Measurements from ENCODE around the gene PSME3.
A peak's percentile ranks its signal among the peaks of the same experiment; 100 is the strongest.

DNA sequence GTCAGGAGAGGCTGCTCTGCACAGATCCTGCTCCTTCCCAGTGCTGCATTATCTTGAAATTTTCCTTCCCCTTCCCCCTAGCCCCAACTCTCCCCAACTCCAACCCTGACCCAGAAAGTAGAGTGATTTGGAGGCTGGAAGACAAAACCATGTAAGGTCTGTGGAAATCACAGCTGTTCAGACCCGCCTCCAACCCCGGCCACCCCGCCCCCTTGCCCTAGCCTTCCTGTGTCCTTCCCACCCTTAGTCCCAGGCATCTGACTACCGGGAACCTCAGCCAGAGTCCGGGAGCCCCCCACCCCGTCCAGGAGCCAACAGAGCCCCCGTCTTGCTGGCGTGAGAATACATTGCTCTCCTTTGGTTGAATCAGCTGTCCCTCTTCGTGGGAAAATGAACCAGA lies 17.8 kb downstream of the PSME3 start, which contains the start of gene AOC3:
- TF ChIP-seq, protein P1, sequence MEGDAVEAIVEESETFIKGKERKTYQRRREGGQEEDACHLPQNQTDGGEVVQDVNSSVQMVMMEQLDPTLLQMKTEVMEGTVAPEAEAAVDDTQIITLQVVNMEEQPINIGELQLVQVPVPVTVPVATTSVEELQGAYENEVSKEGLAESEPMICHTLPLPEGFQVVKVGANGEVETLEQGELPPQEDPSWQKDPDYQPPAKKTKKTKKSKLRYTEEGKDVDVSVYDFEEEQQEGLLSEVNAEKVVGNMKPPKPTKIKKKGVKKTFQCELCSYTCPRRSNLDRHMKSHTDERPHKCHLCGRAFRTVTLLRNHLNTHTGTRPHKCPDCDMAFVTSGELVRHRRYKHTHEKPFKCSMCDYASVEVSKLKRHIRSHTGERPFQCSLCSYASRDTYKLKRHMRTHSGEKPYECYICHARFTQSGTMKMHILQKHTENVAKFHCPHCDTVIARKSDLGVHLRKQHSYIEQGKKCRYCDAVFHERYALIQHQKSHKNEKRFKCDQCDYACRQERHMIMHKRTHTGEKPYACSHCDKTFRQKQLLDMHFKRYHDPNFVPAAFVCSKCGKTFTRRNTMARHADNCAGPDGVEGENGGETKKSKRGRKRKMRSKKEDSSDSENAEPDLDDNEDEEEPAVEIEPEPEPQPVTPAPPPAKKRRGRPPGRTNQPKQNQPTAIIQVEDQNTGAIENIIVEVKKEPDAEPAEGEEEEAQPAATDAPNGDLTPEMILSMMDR (IDR thresholded peaks at IDR 0.05), result no peak
- TF ChIP-seq POLR2AphosphoS5 (IDR thresholded peaks at IDR 0.05), result peak in 1 of 3 donors; percentile 8
- TF ChIP-seq POLR2A (IDR thresholded peaks at IDR 0.05), result no peak
- no peak for TF ChIP-seq EP300 (IDR thresholded peaks at IDR 0.05)
